Measurements from ENCODE around the gene PRMT3.

GRCh38 chr11:20450829-20451228 lies 63.3 kb downstream of the PRMT3 start:
- TF ChIP-seq CTCF (IDR thresholded peaks at IDR 0.05): no peak
- no peak for TF ChIP-seq POLR2A (IDR thresholded peaks at IDR 0.05)

Measured in adrenal gland (tissue), 5 donors.